GM12872 (cell line): Measurements from ENCODE around the gene KRTAP5-9.

ENCODE experiments used
- TF ChIP-seq, protein P1 (sequence below): IDR thresholded peaks from 3 replicates; pipeline ENCODE4 v1.5.1; 2011; ENCODE audit warnings: low read depth, mild to moderate bottlenecking, low read length, moderate library complexity; ENCODE audit not compliant: insufficient read depth

The KRTAP5-9 gene

DNA sequence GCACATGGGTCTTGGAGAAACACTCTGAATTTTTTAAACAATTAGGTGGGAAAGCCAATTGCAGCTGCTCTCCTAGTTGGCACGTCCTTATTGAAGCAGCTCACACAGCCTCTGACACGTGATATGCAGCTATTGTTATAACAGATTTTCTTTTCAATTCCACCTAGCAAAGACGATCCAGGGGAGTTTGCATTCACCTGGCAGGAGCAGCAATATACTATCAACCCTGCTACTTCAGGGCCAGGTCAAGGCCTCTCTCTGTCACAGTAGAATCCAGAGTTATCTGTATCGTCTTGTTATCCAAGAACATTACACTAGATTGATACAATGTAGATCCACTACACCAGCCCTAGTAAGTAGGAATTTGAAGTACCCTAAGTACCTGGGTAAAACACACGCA lies 26.2 kb downstream of the KRTAP5-9 start:
- TF ChIP-seq, protein P1, sequence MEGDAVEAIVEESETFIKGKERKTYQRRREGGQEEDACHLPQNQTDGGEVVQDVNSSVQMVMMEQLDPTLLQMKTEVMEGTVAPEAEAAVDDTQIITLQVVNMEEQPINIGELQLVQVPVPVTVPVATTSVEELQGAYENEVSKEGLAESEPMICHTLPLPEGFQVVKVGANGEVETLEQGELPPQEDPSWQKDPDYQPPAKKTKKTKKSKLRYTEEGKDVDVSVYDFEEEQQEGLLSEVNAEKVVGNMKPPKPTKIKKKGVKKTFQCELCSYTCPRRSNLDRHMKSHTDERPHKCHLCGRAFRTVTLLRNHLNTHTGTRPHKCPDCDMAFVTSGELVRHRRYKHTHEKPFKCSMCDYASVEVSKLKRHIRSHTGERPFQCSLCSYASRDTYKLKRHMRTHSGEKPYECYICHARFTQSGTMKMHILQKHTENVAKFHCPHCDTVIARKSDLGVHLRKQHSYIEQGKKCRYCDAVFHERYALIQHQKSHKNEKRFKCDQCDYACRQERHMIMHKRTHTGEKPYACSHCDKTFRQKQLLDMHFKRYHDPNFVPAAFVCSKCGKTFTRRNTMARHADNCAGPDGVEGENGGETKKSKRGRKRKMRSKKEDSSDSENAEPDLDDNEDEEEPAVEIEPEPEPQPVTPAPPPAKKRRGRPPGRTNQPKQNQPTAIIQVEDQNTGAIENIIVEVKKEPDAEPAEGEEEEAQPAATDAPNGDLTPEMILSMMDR: no peak

DNA sequence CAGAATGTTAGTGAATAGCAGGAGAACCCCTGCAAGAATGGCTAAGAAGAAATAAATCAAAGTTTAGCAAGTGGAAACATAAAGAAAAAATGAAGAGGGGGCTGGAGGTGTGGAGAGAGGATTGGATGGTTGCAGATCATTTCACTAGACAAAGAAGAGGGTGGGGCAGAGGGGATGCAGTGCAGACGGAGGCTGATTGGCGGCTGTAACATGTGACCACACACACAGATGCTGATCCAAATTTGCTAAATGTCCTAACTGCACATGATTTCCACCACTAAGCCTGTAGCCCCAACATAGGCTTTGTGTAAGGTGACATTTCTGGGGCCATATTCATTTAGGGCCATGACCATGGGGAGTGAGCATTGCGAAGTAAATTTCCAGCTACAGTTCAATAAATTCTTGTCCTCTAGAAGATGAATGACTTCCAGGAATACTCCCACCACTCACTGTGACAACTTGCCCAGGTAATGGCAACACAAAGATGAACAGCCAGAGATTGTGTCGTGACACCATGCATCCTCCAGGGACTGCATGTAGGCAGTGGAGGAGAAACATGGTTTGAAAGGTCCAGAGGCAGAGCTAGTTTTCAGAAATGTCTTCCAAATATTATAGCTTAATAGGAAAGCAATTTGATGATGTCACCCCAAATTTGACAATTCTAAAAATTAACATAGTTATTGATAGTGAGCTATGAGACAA lies 27.7 kb downstream of the KRTAP5-9 start:
- TF ChIP-seq, protein P1: no peak

DNA sequence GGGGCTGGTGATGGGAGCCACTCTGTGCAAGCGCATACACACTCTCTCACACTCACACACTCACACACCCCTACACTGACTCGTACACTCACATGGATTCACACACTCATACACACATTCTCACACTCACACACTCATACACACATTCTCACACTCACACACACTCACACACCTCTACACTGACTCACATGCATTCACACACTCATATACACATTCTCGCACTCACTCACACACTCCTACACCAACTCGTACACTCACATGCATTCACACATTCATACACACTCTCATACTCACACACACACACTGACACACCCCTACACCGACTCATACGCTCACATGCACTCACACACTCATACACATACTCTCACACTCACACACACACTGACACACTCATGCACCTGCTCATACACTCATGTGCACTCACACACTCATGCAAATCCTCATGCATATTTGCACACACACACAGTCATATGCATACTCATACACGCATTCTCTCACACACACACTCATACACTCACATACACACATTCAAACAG lies 29.3 kb downstream of the KRTAP5-9 start:
- TF ChIP-seq, protein P1: no peak

DNA sequence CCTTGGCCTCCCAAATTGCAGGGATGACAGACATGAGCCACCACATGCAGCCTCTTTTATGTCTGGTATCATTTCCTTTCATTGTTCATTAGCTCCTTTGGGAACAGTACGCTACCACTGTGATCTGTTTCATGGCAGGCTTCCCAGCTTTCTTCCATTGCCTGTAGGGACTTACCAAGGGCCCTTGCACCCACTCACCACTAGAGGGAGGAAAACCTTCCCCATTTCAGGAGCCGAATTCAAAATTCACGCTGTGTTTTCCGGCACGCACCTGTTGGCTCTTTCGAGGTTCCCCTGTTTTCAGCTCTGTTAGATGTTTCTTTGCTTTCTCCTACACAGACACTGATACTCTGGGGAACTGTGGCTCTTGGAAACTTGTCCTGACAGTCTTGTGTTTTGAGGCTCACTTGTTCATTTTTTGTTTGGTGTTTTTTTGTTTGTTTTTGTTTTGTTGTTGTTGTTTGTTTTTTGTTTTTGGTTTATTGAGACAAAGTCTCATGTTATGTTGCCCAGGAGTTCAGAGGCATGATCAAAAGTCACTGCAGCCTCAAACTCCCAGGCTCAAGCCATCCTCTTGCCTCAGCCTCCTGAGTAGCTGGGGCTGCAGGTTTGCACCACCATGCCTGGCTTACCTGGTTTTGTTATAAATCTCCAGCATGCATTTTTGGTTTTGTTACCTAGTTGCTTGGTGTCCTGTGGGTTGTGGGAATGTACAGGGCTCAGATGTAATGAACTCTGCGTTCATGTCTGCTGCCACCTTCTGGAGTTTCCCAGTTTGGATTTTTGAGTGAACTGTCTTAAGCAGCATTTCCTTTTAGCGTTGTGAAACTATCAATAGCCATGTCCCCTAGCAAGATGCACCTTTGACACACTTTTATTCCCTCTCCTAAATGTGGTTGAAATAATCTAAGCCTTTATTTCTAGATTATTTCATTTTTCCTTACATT lies 32.1 kb downstream of the KRTAP5-9 start:
- TF ChIP-seq, protein P1: peak; percentile 94

DNA sequence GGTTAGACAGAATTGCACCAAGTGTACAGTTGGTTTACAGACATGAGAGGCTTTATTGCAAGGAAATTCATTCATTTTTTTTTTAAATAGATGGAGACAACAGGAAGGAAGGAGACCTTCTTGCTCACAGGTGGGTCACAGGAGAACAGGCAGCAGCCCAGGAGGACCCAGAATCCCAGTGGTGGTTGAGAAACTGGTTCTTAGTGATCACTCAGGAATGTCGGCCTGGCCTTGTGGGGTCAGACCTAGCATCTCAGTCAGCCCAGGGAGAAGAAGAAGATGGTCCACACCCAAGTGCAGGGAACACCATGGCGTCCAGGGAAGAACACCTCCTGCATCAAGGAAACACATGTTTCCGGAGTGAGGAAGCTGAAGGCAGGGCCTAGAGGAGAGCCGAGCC lies 33.6 kb downstream of the KRTAP5-9 start:
- TF ChIP-seq, protein P1: no peak

DNA sequence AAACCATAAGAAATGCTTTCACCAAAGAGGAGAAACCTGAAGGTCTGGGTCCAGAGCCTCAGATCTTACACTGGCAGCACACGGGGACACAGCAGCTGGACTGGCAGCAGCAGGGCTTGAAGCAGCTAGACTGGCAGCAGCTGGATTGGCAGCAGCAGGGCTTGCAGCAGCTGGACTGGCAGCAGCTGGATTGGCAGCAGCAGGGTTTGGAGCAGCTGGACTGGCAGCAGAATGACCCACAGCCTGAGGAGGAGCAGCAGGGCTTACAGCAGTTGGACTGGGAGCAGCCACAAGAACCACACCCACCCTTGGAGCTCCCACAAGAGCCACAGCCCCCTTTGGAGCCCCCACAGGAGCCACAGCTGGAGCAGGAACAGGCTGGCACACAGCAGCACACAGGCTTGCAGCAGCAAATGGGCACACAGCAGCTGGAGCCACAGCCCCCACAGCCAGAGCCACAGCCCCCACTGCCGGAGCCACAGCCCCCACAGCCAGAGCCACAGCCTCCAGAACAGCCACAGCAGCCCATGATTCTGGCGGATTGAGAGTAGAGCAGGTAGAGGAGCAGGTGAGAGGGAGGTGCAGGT lies 34.2 kb downstream of the KRTAP5-9 start, which contains the start of gene KRTAP5-11:
Gene KRTAP5-11, minus strand, starts transcription at position 567 of the 587 bp plus-strand sequence. Its CDS starts 38 bp downstream, at position 529.
- TF ChIP-seq, protein P1: no peak
